GM12891 (cell line): Measurements from ENCODE around the gene SLC26A9.

Source experiments
- POLR2AphosphoS5 ChIP-seq: IDR thresholded peaks from 2 replicates; pipeline ENCODE4 v1.6.1; 2011; ENCODE audit warnings: low read depth, low read length, control low read depth
- TAF1 ChIP-seq: IDR thresholded peaks from 2 replicates; pipeline ENCODE4 v1.6.1; 2011; ENCODE audit warnings: low read depth, low read length, control low read depth

- TF ChIP-seq POLR2AphosphoS5 (no peak), TAF1 (no peak)
These were observed 3.4 kb downstream of the SLC26A9 start for GRCh38 chr1:205939690-205940330.
